Upper lobe of right lung (tissue), 1 donor: ENCODE data around the gene LVRN. TPM values are rescaled to one million over a fixed set of nuclear protein-coding genes. Genes with fewer than 3 reads are reported as not detected.
"Not testable (repeated sequence)": the region's sequence is repeated elsewhere in the genome, so short reads cannot be mapped to it uniquely, and the experiment has no call there.

Experiments used
- ATAC-seq: fragments of 200-7000 bp; cut with Tn5 transposase; one replicate; pipeline ENCODE4 v1.9.1; 2020; ENCODE audit warnings: mild to moderate bottlenecking, moderate library complexity
- DNase-seq: peaks from one replicate; pipeline ENCODE4 v3.0.0-alpha.2; 2020
- H3K27ac ChIP-seq: fragments of 200-600 bp; one replicate; pipeline ENCODE4 v1.8.0; 2022
- H3K27me3 ChIP-seq: fragments of 200-600 bp; one replicate; pipeline ENCODE4 v1.8.0; 2022; ENCODE audit warnings: mild to moderate bottlenecking
- H3K36me3 ChIP-seq: fragments of 200-600 bp; one replicate; pipeline ENCODE4 v1.8.0; 2022
- H3K4me1 ChIP-seq: fragments of 200-600 bp; one replicate; pipeline ENCODE4 v1.8.0; 2022
- H3K4me3 ChIP-seq: fragments of 200-600 bp; one replicate; pipeline ENCODE4 v1.8.0; 2022; ENCODE audit warnings: mild to moderate bottlenecking
- H3K9me3 ChIP-seq: fragments of 200-600 bp; one replicate; pipeline ENCODE4 v1.8.0; 2022
- intact Hi-C: fragments of 100-400 bp; cut with DNase I; formaldehyde crosslinking; loops from one replicate; pipeline ENCODE4 v1.11.0; 2022
- long read RNA-seq: library from polyadenylated mRNA; unstranded; transcript quantifications from one replicate; pipeline ENCODE4 v2.0.0, GENCODE V29; 2021
- total RNA-seq: library from RNA; stranded (reverse); fragmentation: NEBNext Ultra II Directional; extraction: Animal tissue kit (Norgen Biotek cat#: 25700); gene quantifications from one replicate; pipeline ENCODE4 v1.2.1, GENCODE V29; 2021
- TF ChIP-seq, protein P1 (sequence below): fragments of 200-600 bp; IDR thresholded peaks from one replicate; pipeline ENCODE4 v1.8.0; 2022; ENCODE audit warnings: antibody characterized with exemption
- donor health status: DM: no; HTN: yes; CAD: no; lungs with severe emphysema.

The LVRN gene, protein sequence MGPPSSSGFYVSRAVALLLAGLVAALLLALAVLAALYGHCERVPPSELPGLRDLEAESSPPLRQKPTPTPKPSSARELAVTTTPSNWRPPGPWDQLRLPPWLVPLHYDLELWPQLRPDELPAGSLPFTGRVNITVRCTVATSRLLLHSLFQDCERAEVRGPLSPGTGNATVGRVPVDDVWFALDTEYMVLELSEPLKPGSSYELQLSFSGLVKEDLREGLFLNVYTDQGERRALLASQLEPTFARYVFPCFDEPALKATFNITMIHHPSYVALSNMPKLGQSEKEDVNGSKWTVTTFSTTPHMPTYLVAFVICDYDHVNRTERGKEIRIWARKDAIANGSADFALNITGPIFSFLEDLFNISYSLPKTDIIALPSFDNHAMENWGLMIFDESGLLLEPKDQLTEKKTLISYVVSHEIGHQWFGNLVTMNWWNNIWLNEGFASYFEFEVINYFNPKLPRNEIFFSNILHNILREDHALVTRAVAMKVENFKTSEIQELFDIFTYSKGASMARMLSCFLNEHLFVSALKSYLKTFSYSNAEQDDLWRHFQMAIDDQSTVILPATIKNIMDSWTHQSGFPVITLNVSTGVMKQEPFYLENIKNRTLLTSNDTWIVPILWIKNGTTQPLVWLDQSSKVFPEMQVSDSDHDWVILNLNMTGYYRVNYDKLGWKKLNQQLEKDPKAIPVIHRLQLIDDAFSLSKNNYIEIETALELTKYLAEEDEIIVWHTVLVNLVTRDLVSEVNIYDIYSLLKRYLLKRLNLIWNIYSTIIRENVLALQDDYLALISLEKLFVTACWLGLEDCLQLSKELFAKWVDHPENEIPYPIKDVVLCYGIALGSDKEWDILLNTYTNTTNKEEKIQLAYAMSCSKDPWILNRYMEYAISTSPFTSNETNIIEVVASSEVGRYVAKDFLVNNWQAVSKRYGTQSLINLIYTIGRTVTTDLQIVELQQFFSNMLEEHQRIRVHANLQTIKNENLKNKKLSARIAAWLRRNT
- total RNA-seq, result 0.20 TPM
- long read RNA-seq, result 0 reads

DNA sequence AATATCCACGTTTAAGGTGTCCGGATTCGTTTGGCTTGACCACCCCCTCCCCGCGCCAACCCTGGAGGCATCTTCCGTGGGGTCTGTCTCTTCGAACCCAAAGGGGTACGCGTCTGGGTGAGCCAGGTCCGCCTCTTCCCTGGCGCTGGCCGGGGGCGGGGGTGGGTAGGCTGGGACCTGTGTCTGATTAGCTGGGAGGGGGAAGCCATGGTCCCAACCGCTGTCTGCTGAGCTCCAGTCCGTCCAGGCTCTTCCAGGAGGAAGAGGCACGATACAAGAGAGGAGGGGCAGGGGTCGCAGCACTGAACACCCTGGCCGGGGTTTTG, at the start of gene LVRN:
Gene LVRN (plus strand): TSS at position 237 of the 326 bp plus-strand sequence. CDS start 143 bp downstream, outside the sequence.
- peaks cover 64% of the 10 kb centered on the region for H3K27me3 ChIP-seq
- peak within 1 kb of the TSS; percentile 27 for H3K4me3 ChIP-seq
- peak; percentile 26 for ATAC-seq
- peaks cover 14% of the 10 kb centered on the region for H3K4me1 ChIP-seq
- no peaks in the 10 kb centered on the region for H3K9me3 ChIP-seq
- TF ChIP-seq, protein P1, sequence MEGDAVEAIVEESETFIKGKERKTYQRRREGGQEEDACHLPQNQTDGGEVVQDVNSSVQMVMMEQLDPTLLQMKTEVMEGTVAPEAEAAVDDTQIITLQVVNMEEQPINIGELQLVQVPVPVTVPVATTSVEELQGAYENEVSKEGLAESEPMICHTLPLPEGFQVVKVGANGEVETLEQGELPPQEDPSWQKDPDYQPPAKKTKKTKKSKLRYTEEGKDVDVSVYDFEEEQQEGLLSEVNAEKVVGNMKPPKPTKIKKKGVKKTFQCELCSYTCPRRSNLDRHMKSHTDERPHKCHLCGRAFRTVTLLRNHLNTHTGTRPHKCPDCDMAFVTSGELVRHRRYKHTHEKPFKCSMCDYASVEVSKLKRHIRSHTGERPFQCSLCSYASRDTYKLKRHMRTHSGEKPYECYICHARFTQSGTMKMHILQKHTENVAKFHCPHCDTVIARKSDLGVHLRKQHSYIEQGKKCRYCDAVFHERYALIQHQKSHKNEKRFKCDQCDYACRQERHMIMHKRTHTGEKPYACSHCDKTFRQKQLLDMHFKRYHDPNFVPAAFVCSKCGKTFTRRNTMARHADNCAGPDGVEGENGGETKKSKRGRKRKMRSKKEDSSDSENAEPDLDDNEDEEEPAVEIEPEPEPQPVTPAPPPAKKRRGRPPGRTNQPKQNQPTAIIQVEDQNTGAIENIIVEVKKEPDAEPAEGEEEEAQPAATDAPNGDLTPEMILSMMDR, result no peak
- intact Hi-C loops, result no loop called here
- no peak within 1 kb of the TSS for H3K27ac ChIP-seq
- DNase-seq, result no peak
- no peaks in the 10 kb centered on the region for H3K36me3 ChIP-seq

DNA sequence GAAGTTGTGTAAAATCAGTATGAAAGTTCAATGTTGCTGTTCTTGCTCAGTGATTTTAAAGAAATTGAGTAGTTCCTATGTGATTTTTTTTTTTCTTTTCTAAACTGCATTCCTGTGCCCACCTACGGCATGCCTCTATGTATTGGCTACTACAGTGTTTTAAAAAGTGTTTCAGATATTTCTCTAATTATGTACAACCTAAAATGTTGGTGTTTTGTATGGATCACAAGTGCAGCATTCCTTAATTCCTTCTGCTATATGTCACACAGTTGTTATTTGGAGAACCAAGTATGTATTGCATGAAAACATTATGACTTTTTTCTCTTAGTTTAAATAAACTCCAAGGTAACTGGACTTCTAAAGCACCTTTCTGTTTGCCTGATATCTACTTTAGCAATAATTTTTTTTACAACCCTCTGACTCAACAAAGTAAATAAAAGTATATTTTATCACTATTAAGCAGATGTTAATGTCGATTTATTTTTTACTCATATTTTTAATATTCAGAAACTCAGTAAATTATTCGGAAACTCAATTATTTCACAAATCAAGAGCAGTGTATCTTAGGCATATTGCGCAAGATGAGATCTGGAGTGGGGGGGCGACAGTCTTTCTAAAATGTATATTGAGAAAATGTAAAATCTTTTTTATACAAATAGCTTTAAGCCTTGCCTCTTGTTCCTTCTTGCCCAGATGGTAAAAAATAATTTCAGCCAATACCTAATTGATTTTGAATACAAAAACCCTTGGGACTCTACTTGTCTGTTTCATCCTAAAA, 48.5 kb upstream of the LVRN start:
- H3K4me3 ChIP-seq, H3K9me3 ChIP-seq, DNase-seq, intact Hi-C loops, H3K27me3 ChIP-seq, H3K27ac ChIP-seq, ATAC-seq, H3K36me3 ChIP-seq, H3K4me1 ChIP-seq: not testable (repeated sequence)

DNA sequence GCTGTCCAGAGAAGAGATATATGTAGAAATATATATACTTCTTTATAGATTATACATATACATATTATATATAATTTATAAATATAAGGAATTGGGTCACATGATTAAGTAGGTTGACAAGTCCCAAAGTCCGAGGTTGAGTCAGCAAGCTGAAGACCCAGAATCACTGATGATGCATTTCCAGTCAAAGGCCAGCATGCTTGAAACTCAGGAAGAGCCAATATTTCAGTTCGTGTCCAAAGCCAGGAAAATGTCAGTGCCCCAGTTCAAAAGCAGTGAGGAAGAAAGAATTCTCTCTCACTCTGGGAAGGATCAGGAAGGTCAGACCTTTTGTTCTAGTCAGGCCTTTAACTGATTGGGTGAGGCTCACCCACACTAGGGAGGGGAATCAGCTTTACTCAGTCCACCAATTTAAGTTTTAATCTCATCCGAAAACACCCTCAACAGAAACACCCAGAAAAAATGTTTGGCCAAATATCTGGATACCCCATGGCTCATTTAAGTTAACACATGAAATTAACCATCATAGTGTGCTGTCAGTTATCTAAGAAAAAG, 42.0 kb upstream of the LVRN start:
- H3K9me3 ChIP-seq, result no peaks in the 10 kb centered on the region
- no peaks in the 10 kb centered on the region for H3K27me3 ChIP-seq
- no peaks in the 10 kb centered on the region for H3K36me3 ChIP-seq
- no peaks in the 10 kb centered on the region for H3K4me1 ChIP-seq
- no peak for ATAC-seq
- no peak overlapping the region for H3K4me3 ChIP-seq
- intact Hi-C loops, result no loop called here
- DNase-seq, result no peak
- no peak overlapping the region for H3K27ac ChIP-seq
- TF ChIP-seq, protein P1, result no peak

DNA sequence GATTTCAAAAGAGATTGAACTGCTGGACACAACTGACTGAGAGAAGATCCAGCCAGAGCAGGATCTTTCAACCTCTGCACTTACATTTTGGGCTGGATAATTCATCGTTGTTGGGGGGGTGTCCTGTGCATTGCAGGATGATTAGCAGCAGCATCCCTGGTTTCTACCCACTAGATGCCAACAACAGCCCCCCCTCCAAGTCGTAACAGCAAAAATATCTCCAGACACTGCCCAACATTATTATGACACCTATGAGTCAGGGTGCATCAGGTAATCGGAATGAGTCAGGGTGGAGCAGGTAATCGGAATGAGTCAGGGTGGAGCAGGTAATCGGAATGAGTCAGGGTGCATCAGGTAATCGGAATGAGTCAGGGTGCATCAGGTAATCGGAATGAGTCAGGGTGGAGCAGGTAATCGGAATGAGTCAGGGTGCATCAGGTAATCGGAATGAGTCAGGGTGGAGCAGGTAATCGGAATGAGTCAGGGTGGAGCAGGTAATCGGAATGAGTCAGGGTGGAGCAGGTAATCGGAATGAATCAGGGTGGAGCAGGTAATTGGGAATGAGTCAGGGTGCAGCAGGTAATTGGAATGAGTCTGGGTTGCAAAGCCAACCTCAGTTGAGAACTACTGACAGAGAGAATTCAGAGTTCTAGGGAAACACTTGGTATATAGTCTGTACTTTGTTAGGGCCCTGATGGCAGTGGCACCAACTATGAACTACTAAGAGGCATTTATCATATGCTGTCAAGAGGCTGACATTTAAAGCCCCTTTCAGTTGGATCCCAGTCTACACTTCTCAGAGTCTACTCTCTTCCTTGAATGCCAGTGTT, 33.5 kb upstream of the LVRN start:
- H3K27me3 ChIP-seq, H3K4me1 ChIP-seq, H3K36me3 ChIP-seq, ATAC-seq, intact Hi-C loops, H3K27ac ChIP-seq, H3K4me3 ChIP-seq, DNase-seq, H3K9me3 ChIP-seq: not testable (repeated sequence)

DNA sequence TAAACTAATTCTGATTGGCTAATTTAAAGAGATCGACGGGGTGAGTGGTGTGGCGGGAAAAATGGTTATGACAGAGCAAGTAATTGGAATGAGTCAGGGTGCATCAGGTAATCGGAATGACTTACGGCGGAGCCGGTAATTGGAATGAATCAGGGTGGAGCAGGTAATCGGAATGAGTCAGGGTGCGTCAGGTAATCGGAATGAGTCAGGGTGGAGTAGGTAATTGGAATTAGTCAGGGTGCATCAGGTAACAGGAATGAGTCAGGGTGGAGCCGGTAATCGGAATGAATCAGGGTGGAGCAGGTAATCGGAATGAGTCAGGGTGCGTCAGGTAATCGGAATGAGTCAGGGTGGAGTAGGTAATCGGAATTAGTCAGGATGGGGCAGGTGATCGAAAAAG, 32.1 kb upstream of the LVRN start:
- ATAC-seq, intact Hi-C loops, H3K9me3 ChIP-seq, H3K27ac ChIP-seq, H3K27me3 ChIP-seq, DNase-seq, H3K4me3 ChIP-seq, H3K4me1 ChIP-seq, H3K36me3 ChIP-seq: not testable (repeated sequence)

DNA sequence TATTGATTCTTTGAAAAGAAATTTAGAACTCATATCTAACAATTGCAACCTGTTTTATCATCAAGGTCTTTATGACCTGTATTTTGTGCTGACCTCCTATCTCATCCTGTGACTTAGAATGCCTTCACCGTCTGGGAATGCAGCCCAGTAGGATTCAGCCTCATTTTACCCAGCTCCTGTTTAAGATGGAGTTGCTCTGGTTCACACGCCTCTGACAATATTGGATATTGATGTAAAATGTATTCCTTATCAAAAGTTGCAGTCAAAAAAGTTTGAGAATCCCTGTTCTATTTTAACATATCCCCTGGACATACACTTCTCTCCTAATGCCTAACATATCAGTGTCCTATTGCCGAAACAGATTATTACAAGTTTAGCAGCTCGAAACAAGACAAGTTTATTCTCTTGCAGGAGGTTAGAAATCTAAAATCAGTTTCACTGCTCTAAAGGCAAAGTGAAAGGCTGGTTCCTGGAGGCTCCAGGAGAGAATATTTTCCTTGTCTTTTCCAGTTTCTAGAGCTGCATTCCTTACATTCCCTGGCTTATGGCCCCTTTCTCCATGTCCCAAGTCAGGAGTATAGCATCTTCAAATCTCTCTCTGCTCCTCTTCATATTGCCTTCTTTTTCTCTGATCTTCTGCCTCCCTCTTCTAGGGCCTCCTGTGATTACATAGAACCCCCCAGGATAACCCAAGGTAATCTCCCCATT, 31.5 kb upstream of the LVRN start:
- H3K27ac ChIP-seq, result no peak overlapping the region
- DNase-seq (no peak), ATAC-seq (no peak)
- H3K4me3 ChIP-seq, result no peak overlapping the region
- intact Hi-C loops, result no loop called here
- no peaks in the 10 kb centered on the region for H3K9me3 ChIP-seq
- TF ChIP-seq, protein P1, result no peak
- no peaks in the 10 kb centered on the region for H3K36me3 ChIP-seq
- no peaks in the 10 kb centered on the region for H3K27me3 ChIP-seq
- no peaks in the 10 kb centered on the region for H3K4me1 ChIP-seq
